Lower lobe of right lung (tissue), 2 donors: ENCODE data around the gene PARN. TPM values are rescaled to one million over a fixed set of nuclear protein-coding genes. Genes with fewer than 3 reads are reported as not detected.

Experiments used
- ATAC-seq, 2 donors: fragments of 200-7000 bp; cut with Tn5 transposase; one replicate each; pipeline ENCODE4 v1.9.1; 2020 to 2022; ENCODE audit warnings: mild to moderate bottlenecking in 2 of 2, moderate library complexity in 2 of 2
- DNase-seq: peaks from one replicate; pipeline ENCODE4 v3.0.0-alpha.2; 2020
- H3K27ac ChIP-seq: fragments of 200-600 bp; one replicate; pipeline ENCODE4 v1.8.0; 2022
- H3K27me3 ChIP-seq: fragments of 200-600 bp; one replicate; pipeline ENCODE4 v1.8.0; 2022; ENCODE audit warnings: low read depth
- H3K36me3 ChIP-seq: fragments of 200-600 bp; one replicate; pipeline ENCODE4 v1.8.0; 2022; ENCODE audit warnings: mild to moderate bottlenecking
- H3K4me1 ChIP-seq: fragments of 200-600 bp; one replicate; pipeline ENCODE4 v1.8.0; 2022
- H3K4me3 ChIP-seq: fragments of 200-600 bp; one replicate; pipeline ENCODE4 v1.8.0; 2022; ENCODE audit warnings: mild to moderate bottlenecking
- H3K9me3 ChIP-seq: fragments of 200-600 bp; one replicate; pipeline ENCODE4 v1.8.0; 2022
- CTCF ChIP-seq: fragments of 200-600 bp; IDR thresholded peaks from one replicate; pipeline ENCODE4 v1.8.0; 2022; ENCODE audit warnings: antibody characterized with exemption, mild to moderate bottlenecking
- intact Hi-C: fragments of 100-400 bp; cut with DNase I; formaldehyde crosslinking; loops from one replicate; pipeline ENCODE4 v1.11.0; 2022
- long read RNA-seq: library from polyadenylated mRNA; unstranded; transcript quantifications from one replicate; pipeline ENCODE4 v2.0.0, GENCODE V29; 2021
- total RNA-seq: library from RNA; stranded (reverse); fragmentation: NEBNext Ultra II Directional; extraction: Animal tissue kit (Norgen Biotek cat#: 25700); gene quantifications from one replicate; pipeline ENCODE4 v1.2.1, GENCODE V29; 2021
- donor health status: DM: no; HTN: yes; CAD: no; lungs with severe emphysema.

PARN gene, protein sequence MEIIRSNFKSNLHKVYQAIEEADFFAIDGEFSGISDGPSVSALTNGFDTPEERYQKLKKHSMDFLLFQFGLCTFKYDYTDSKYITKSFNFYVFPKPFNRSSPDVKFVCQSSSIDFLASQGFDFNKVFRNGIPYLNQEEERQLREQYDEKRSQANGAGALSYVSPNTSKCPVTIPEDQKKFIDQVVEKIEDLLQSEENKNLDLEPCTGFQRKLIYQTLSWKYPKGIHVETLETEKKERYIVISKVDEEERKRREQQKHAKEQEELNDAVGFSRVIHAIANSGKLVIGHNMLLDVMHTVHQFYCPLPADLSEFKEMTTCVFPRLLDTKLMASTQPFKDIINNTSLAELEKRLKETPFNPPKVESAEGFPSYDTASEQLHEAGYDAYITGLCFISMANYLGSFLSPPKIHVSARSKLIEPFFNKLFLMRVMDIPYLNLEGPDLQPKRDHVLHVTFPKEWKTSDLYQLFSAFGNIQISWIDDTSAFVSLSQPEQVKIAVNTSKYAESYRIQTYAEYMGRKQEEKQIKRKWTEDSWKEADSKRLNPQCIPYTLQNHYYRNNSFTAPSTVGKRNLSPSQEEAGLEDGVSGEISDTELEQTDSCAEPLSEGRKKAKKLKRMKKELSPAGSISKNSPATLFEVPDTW
- 35.7 TPM for total RNA-seq
- long read RNA-seq, transcript PARN-203 (24 exons, 3,078 nt): major isoform, 18 of 44 reads
- long read RNA-seq, partial matches to known transcripts: 8 of 44 reads
- long read RNA-seq, other reads (novel, unspliced or antisense): 17 of 44 reads

DNA sequence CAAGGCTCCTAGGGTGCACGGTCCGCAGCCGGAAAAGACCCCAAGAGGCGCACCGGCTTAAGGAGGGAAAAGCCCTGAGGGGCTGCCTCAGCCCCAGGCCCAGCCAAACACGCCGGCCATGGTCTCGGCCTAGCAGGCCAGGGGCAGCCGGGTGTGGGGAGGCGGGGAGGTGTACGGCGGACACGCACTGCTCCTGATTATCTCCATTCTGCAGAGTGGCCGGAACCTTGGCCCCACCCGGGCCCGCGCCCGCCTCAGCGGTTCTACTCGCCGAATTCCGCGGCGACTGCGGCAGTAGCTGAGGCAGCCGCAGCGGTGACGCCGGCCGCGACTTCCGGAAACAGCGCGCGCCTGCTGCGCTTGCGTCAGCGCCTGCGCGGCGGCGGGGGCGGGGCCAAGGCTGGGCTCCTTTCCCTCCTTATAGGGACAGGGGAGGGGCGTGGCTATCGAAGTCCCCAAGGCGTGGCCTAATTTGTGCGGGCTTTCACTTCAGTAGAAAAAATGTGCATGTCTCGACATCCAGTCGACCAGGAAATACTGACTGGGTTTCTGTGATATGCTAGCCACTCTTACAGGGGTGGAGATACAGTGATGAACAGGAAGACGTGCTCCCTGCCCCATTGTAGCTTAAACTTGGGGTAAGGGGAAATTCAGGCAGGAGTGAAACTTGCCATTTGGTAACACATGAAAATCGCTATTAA, at the start of gene PARN:
Gene PARN (minus strand): TSS at position 342 of the 701 bp plus-strand sequence. CDS start 135 bp downstream, at position 207.
- peak; percentile 99 for DNase-seq
- intact Hi-C loops: no loop called here
- H3K36me3 ChIP-seq: peaks cover 31% of the 10 kb centered on the region
- ATAC-seq: peak; percentile 85 to 91
- H3K4me3 ChIP-seq: peak within 1 kb of the TSS; percentile 73
- no peaks in the 10 kb centered on the region for H3K27me3 ChIP-seq
- no peaks in the 10 kb centered on the region for H3K9me3 ChIP-seq
- peaks cover 40% of the 10 kb centered on the region for H3K4me1 ChIP-seq
- no peak for TF ChIP-seq CTCF
- H3K27ac ChIP-seq: peak within 1 kb of the TSS; percentile 93

DNA sequence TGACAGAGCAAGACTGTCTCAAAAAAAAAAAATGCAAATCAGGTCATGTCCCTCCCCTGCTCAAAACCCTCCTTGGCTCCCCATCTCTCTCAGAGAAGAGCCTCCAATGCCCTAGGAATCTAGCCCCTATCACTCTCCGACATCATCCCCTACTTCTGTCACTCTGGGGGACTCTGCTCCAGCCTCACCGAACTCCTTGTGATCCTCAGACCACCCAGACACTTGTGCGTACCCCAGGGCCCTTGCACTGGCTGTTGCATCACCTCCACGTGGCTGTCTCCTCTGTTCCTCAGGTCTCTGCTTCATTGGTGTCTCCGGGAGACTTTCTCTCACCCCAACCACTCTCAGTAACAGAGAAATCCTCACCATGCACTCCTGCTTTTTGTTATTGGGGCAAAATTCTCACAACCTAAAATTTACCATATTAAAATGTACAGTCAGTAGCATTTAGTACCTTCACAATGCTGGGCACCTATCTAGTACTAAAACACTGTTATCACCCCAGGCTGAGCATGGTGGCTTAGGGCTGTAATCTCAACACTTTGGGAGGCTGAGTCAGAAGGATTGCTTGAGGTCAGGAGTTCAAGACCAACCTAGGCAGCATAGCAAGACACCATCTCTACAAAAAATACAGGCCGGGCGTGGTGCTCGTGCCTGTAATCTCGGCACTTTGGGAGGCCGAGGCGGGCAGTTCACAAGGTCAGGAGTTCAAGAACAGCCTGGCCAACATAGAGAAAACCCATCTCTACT, 48.9 kb upstream of the PARN start:
- TF ChIP-seq CTCF: no peak
- H3K27ac ChIP-seq: no peak overlapping the region
- DNase-seq: no peak

GRCh38 chr16:14677627-14678026, 47.6 kb upstream of the PARN start:
- intact Hi-C loops: no loop called here
- Histone ChIP-seq H3K27me3 (no peaks in the 10 kb centered on the region), H3K36me3 (no peaks in the 10 kb centered on the region), H3K4me1 (no peaks in the 10 kb centered on the region), H3K4me3 (no peak overlapping the region), H3K9me3 (no peaks in the 10 kb centered on the region), H3K27ac (no peak overlapping the region)
- TF ChIP-seq CTCF: no peak
- ATAC-seq (no peak), DNase-seq (no peak)

More for the DNA sequence above, 48.9 kb upstream of the PARN start:
- Histone ChIP-seq H3K4me3 (no peak overlapping the region), H3K9me3 (no peaks in the 10 kb centered on the region), H3K4me1 (no peaks in the 10 kb centered on the region), H3K36me3 (no peaks in the 10 kb centered on the region), H3K27me3 (no peaks in the 10 kb centered on the region)
- no peak for ATAC-seq
- intact Hi-C loops: no loop called here

DNA sequence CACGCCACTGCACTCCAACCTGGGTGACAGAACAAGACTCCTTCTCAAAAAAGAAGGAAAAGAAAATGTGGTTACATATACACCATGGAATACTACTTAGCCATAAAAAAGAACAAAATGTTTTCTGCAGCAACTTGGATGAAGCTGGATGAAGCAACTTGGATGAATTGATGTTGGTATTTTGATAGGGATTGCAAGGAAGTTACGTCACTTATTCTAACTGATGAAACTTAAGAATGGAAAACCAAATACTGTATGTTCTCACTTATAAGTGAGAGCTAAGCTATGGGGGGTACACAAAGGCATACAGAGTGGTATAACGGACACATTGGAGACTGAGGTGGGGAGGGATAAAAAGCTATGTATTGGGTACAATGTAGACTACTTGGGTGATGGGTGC, 46.6 kb upstream of the PARN start:
- no peak for TF ChIP-seq CTCF
- Histone ChIP-seq H3K4me3 (no peak overlapping the region), H3K4me1 (no peaks in the 10 kb centered on the region), H3K27ac (no peak overlapping the region), H3K9me3 (no peaks in the 10 kb centered on the region), H3K27me3 (no peaks in the 10 kb centered on the region), H3K36me3 (no peaks in the 10 kb centered on the region)
- DNase-seq: no peak
- intact Hi-C loops: no loop called here
- ATAC-seq: no peak
